Endothelial cell of umbilical vein (primary cell): ENCODE measurements around the gene NPHS1.

Experiments
- CTCF ChIP-seq, 2 donors: IDR thresholded peaks; 1 replicate in 1 of 2; 2 replicates in 1 of 2; pipeline ENCODE4 v1.5.1; 2011; ENCODE audit warnings: low read length in 2 of 2, mild to moderate bottlenecking in 2 of 2, moderate library complexity in 2 of 2, control low read depth in 1 of 2, inconsistent platforms in 1 of 2, low read depth in 1 of 2; ENCODE audit not compliant: insufficient read depth in 1 of 2; ENCODE audit errors: extremely low read depth in 1 of 2
- EZH2 ChIP-seq: IDR thresholded peaks from 2 replicates; pipeline ENCODE4 v1.6.1; 2012; ENCODE audit warnings: borderline replicate concordance, low read depth, mild to moderate bottlenecking, moderate library complexity, low read length, inconsistent platforms; ENCODE audit not compliant: severe bottlenecking
- FOS ChIP-seq: IDR thresholded peaks from 2 replicates; pipeline ENCODE4 v1.6.1; 2011; ENCODE audit warnings: mild to moderate bottlenecking, low read length, moderate library complexity, borderline replicate concordance; ENCODE audit not compliant: insufficient read depth
- GATA2 ChIP-seq: IDR thresholded peaks from 2 replicates; pipeline ENCODE4 v1.7.0; 2011; ENCODE audit warnings: low read depth, mild to moderate bottlenecking, moderate library complexity, mixed read lengths, low read length; ENCODE audit not compliant: insufficient read length, insufficient read depth
- JUN ChIP-seq: IDR thresholded peaks from 2 replicates; pipeline ENCODE4 v1.6.1; 2011; ENCODE audit warnings: borderline replicate concordance, low read depth; ENCODE audit not compliant: insufficient read length, insufficient read depth
- MAX ChIP-seq: IDR thresholded peaks from 2 replicates; pipeline ENCODE4 v1.6.1; 2011; ENCODE audit not compliant: insufficient read depth, insufficient read length
- POLR2A ChIP-seq: IDR thresholded peaks from 2 replicates; pipeline ENCODE4 v1.6.1; 2012; ENCODE audit warnings: low read depth, mild to moderate bottlenecking, control low read depth, low read length
- POLR2AphosphoS5 ChIP-seq: IDR thresholded peaks from 2 replicates; pipeline ENCODE4 v1.6.1; 2012; ENCODE audit warnings: low read depth, mild to moderate bottlenecking, control low read depth, low read length, moderate library complexity; ENCODE audit not compliant: insufficient read depth

GRCh38 chr19:35806597-35806996 is 45.7 kb downstream of the NPHS1 start:
- TF ChIP-seq CTCF (IDR thresholded peaks at IDR 0.05; ENCODE audit: extremely low read depth in 1 of 2, insufficient read depth in 1 of 2, low read depth in 1 of 2, low read length in 2 of 2) (no peak), POLR2A (no peak), EZH2 (no peak), POLR2AphosphoS5 (no peak), FOS (no peak), JUN (no peak), MAX (no peak), GATA2 (no peak)
